Measurements from ENCODE around the gene CPLX4. TPM values are rescaled to one million over a fixed set of nuclear protein-coding genes. Genes with fewer than 3 reads are reported as not detected.

CPLX4 gene
- total RNA-seq, 4 donors from 2014 or later = not detected

DNA sequence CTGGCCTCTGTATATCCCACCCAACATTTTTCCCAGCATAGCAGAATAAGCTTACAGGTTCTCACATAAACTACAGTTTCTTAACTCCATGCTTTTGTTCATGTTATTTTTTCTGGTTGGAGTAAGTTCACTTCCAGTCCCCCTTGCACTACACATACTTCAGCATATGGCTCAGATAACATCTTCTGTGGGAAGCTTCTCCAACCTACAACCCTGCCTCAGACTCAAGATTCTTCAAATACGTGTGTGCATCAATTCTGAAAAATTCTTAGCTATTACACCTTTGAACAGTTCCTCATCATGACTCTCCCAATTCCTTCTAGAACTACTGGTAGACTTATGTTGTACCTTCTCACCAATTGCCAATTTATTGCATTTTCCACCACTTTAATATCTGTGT, 7.5 kb upstream of the CPLX4 start:
- TF ChIP-seq POLR2AphosphoS5 (IDR thresholded peaks at IDR 0.05) (no peak), EP300 (IDR thresholded peaks at IDR 0.05) (no peak), POLR2A (IDR thresholded peaks at IDR 0.05) (no peak)
- TF ChIP-seq, protein P1, sequence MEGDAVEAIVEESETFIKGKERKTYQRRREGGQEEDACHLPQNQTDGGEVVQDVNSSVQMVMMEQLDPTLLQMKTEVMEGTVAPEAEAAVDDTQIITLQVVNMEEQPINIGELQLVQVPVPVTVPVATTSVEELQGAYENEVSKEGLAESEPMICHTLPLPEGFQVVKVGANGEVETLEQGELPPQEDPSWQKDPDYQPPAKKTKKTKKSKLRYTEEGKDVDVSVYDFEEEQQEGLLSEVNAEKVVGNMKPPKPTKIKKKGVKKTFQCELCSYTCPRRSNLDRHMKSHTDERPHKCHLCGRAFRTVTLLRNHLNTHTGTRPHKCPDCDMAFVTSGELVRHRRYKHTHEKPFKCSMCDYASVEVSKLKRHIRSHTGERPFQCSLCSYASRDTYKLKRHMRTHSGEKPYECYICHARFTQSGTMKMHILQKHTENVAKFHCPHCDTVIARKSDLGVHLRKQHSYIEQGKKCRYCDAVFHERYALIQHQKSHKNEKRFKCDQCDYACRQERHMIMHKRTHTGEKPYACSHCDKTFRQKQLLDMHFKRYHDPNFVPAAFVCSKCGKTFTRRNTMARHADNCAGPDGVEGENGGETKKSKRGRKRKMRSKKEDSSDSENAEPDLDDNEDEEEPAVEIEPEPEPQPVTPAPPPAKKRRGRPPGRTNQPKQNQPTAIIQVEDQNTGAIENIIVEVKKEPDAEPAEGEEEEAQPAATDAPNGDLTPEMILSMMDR (IDR thresholded peaks at IDR 0.05) = no peak
- peaks cover 49% of the 10 kb centered on the region for H3K36me3 ChIP-seq
- no peaks in the 10 kb centered on the region for H3K27me3 ChIP-seq
- H3K4me1 ChIP-seq = no peaks in the 10 kb centered on the region
- H3K27ac ChIP-seq = no peak overlapping the region
- H3K9me3 ChIP-seq = no peaks in the 10 kb centered on the region
- H3K4me3 ChIP-seq = no peak overlapping the region
- WGBS = 89% methylated on average over 1 of the region's 1 CpG
- DNase-seq (ENCODE audit: low spot score in 2 of 2) = no peak

DNA sequence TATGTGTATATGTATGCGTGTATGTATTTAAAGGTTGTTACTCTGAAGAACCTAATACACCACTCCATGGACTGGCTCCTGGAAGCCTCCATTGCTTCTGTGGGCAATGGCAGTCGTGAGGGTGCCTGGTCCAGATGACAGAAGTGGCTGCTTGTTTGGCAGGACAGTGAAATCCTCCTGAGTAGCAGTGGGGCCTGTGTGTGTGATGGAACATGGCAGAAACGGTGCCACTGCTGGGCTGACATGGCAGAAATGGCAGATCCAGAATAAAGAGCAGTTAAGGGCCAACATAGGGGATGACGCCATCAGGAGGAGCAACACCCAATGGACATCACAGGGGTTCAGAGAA, 6.1 kb upstream of the CPLX4 start:
- Histone ChIP-seq H3K4me1 (no peaks in the 10 kb centered on the region), H3K36me3 (peaks cover 35% of the 10 kb centered on the region), H3K27ac (no peak overlapping the region), H3K27me3 (no peaks in the 10 kb centered on the region), H3K9me3 (no peaks in the 10 kb centered on the region), H3K4me3 (no peak overlapping the region)
- TF ChIP-seq POLR2A (IDR thresholded peaks at IDR 0.05) (no peak), POLR2AphosphoS5 (IDR thresholded peaks at IDR 0.05) (no peak), EP300 (IDR thresholded peaks at IDR 0.05) (no peak)
- TF ChIP-seq, protein P1 (IDR thresholded peaks at IDR 0.05) = no peak
- WGBS = 88% methylated on average over 4 of the region's 4 CpGs
- DNase-seq (ENCODE audit: low spot score in 2 of 2) = no peak

DNA sequence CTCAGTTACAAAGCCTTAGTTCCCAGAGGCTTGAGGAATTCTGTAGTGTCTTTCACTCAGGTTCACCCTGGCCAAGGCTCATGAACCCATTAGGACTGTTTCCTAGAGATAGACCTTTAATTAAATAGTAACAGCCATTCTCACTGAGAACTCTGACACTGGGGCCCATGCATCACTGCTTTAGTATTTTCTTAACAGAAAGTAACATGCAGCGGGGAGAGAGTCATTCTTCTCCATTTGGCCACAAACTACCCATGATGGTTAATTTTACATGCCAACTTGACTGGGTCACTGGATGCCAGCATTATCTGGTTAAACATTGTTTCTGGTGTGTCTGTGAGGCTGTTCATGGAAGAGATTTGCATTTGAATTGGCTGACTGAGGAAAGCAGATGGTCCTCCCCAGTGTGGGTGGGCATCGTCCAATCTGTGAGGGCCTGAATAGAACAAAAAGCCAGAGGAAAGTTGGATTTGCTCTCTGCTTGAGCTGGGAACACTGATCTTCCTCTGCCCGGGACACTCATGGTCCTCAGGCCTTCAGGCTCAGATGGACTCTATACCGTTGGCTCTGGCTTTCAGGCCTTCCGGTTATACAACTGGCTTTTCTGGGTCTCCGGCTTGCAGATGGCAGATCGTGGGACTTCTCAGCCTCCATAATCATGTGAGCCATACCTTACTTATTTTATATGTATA, 5.6 kb upstream of the CPLX4 start:
- no peak for DNase-seq (ENCODE audit: low spot score in 2 of 2)
- WGBS = 95% methylated on average over 7 of the region's 7 CpGs
- Histone ChIP-seq H3K4me1 (peaks cover 2% of the 10 kb centered on the region), H3K27me3 (no peaks in the 10 kb centered on the region), H3K27ac (no peak overlapping the region), H3K9me3 (no peaks in the 10 kb centered on the region), H3K4me3 (no peak overlapping the region), H3K36me3 (peaks cover 31% of the 10 kb centered on the region)
- TF ChIP-seq, protein P1 (IDR thresholded peaks at IDR 0.05) = no peak
- TF ChIP-seq POLR2AphosphoS5 (IDR thresholded peaks at IDR 0.05) = no peak
- no peak for TF ChIP-seq POLR2A (IDR thresholded peaks at IDR 0.05)
- no peak for TF ChIP-seq EP300 (IDR thresholded peaks at IDR 0.05)

DNA sequence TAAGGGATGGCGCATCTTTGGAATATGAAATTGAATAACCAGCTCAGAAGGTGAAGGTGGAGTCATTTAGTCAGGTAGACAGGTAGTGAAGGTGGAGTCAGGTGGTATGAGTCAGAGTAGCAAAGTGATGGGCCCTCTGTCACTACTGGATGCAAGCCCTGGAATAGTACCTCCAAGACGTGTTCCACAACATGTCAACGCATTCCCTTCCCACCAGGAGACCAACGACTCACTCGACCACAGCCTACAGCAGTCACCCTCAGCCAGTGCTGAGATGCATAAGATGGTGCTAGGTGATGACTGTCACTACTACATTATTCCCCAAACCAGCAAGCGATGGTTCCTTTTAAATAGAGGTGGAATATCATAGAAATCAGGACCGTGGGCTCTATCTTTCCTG, 6.8 kb downstream of the CPLX4 start:
- Histone ChIP-seq H3K9me3 (no peaks in the 10 kb centered on the region), H3K4me3 (no peak overlapping the region), H3K27ac (no peak overlapping the region), H3K27me3 (peaks cover 19% of the 10 kb centered on the region), H3K4me1 (peaks cover 12% of the 10 kb centered on the region), H3K36me3 (no peaks in the 10 kb centered on the region)
- no peak for DNase-seq (ENCODE audit: low spot score in 2 of 2)
- TF ChIP-seq POLR2A (IDR thresholded peaks at IDR 0.05) (no peak), POLR2AphosphoS5 (IDR thresholded peaks at IDR 0.05) (no peak), EP300 (IDR thresholded peaks at IDR 0.05) (no peak)
- TF ChIP-seq, protein P1 (IDR thresholded peaks at IDR 0.05) = no peak
- WGBS = 78% methylated on average over 7 of the region's 7 CpGs

DNA sequence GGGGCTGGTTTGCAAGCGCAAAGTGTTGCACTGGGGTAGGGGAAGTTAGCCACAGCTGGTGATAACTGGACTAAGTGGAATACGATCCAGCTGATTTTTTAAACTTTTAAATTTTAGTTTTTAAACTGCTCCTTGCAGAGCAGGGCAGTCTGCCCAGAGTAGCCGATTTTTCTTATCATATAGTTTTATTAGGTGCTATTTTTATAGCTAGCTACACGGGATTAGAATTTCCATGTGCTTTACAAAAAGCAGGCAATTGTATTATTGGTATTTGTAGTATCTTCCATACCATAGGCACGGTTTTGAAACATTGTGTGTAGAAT, 9.6 kb downstream of the CPLX4 start:
- H3K9me3 ChIP-seq = no peaks in the 10 kb centered on the region
- DNase-seq (ENCODE audit: low spot score in 2 of 2) = no peak
- H3K36me3 ChIP-seq = no peaks in the 10 kb centered on the region
- 13% methylated on average over 5 of the region's 5 CpGs for WGBS
- H3K4me1 ChIP-seq = peaks cover 12% of the 10 kb centered on the region
- TF ChIP-seq POLR2A (IDR thresholded peaks at IDR 0.05) = no peak
- TF ChIP-seq, protein P1 (IDR thresholded peaks at IDR 0.05) = no peak
- no peak overlapping the region for H3K27ac ChIP-seq
- H3K4me3 ChIP-seq = peak overlapping the region; percentile 31
- peaks cover 28% of the 10 kb centered on the region for H3K27me3 ChIP-seq
